GF-D8 (cell line): ENCODE data around the gene ACOT12.

ENCODE experiments used
- DNase-seq: peaks from one replicate; lab custom pipeline; 2025; lab: John Stamatoyannopoulos, UW

Gene ACOT12

GRCh38 chr5:81290146-81290545 is 103.8 kb downstream of the ACOT12 start:
- DNase-seq: no peak

GRCh38 chr5:81288021-81288433 is 105.9 kb downstream of the ACOT12 start:
- no peak for DNase-seq

DNA sequence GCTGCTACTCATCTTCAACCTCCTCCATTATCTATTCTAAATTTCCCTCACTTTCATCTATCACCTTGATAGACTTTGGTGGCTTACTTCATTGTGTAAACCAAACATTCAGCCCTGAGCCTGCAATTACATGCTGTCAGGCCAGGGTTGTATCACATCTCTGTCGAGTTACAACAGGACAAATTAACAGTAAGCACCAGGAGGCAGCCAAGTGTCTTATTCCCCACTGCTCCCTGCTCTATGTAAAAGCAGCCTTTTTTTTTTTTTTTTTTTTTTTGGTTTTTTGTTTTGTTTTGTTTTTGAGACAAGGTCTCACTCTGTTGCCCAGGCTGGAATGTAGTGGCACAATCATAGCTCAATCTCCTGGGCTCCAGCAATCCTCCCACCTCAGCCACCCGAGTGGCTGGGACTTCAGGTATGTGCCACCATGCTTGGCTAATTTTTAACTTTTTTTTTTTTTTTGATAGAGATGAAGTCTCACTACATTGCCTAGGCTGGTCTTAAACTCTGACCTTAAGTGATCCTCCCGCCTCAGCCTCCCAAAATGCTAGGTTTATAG is 107.8 kb downstream of the ACOT12 start:
- no peak for DNase-seq

- DNase-seq: peak; percentile 33
Observed at GRCh38 chr5:81283976-81284375, 110.0 kb downstream of the ACOT12 start.
